IMR-90 (cell line): Measurements from ENCODE around the gene PLA2G2A.
"Not testable (repeated sequence)": the region's sequence is repeated elsewhere in the genome, so short reads cannot be mapped to it uniquely, and the experiment has no call there.

Experiments used
- CEBPB ChIP-seq: IDR thresholded peaks from 2 replicates; pipeline ENCODE4 v1.6.1; 2012; ENCODE audit warnings: low read depth, low read length, improper control_type of control experiment
- CHD1 ChIP-seq: IDR thresholded peaks from 2 replicates; pipeline ENCODE4 v1.6.1; 2012; ENCODE audit warnings: low read depth, low read length, improper control_type of control experiment
- CTCF ChIP-seq: conservative IDR thresholded peaks from 2 replicates; pipeline ENCODE4 v1.5.1; 2012; ENCODE audit warnings: mild to moderate bottlenecking, low read depth, low read length, improper control_type of control experiment
- ELK1 ChIP-seq: fragments of 150-350 bp; IDR thresholded peaks from 2 replicates; pipeline ENCODE4 v1.6.1; 2016; ENCODE audit warnings: low read depth, mild to moderate bottlenecking, low read length, moderate library complexity, borderline replicate concordance
- FOS ChIP-seq: fragments of 150-350 bp; IDR thresholded peaks from 2 replicates; pipeline ENCODE4 v1.6.1; 2016; ENCODE audit warnings: low read depth, low read length
- MXI1 ChIP-seq: IDR thresholded peaks from 2 replicates; pipeline ENCODE4 v1.6.1; 2012; ENCODE audit warnings: low read depth, mild to moderate bottlenecking, low read length, moderate library complexity, borderline replicate concordance
- POLR2A ChIP-seq: IDR thresholded peaks from 2 replicates; pipeline ENCODE4 v1.6.1; 2012; ENCODE audit warnings: mild to moderate bottlenecking, low read depth, low read length
- RCOR1 ChIP-seq: IDR thresholded peaks from 2 replicates; pipeline ENCODE4 v1.6.1; 2012; ENCODE audit warnings: mild to moderate bottlenecking, low read length, improper control_type of control experiment; ENCODE audit not compliant: insufficient replicate concordance
- RFX5 ChIP-seq: IDR thresholded peaks from 2 replicates; pipeline ENCODE4 v1.8.0; 2012; ENCODE audit warnings: low read depth, mild to moderate bottlenecking, low read length, moderate library complexity
- USF2 ChIP-seq: fragments of 150-350 bp; IDR thresholded peaks from 2 replicates; pipeline ENCODE4 v1.6.1; 2017; ENCODE audit warnings: mild to moderate bottlenecking, antibody characterized with exemption, low read length, low read depth

GRCh38 chr1:19984409-19985016 is 5.1 kb upstream of the PLA2G2A start:
- not testable (repeated sequence) for TF ChIP-seq CTCF, POLR2A, RCOR1, MXI1, RFX5, USF2, CHD1, ELK1, CEBPB, FOS
